ENCODE data around the gene RETREG1. TPM values are rescaled to one million over a fixed set of nuclear protein-coding genes. Genes with fewer than 3 reads are reported as not detected.

Gene RETREG1
- total RNA-seq, 1 experiment from 2014 or later: 5.1 TPM

DNA sequence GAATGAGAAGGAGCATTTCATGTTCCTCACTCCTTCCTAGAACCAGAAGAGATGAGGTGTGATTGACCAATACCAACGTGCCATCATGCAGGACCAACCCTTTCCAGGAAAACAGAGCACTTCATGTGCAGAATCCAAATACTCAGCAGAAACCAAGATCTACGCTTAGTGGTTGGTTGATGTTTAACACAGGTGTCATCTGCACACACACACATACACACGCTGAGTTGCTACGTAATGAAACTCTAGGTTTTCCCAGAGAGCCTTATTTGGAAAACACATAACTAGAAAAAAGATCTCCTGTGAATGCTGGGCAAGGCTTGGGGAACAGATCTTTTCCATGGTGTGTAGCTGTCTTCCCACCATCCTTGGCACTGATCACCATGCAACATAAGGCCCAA, 130.1 kb downstream of the RETREG1 start:
- Histone ChIP-seq H3K9me3 (ENCODE audit: low read depth, low read length, poor library complexity, severe bottlenecking) (no peaks in the 10 kb centered on the region), H3K4me3 (ENCODE audit: low read depth, low read length, poor library complexity, severe bottlenecking) (no peak overlapping the region), H3K36me3 (ENCODE audit: insufficient read depth, low read length, poor library complexity, severe bottlenecking) (no peaks in the 10 kb centered on the region), H3K27me3 (replicated peaks; ENCODE audit: insufficient read depth, low read depth, low read length, poor library complexity) (no peaks in the 10 kb centered on the region), H3K4me1 (ENCODE audit: insufficient read depth, low read length, poor library complexity, severe bottlenecking) (peaks cover 4% of the 10 kb centered on the region), H3K27ac (ENCODE audit: low read depth, low read length, poor library complexity, severe bottlenecking) (no peak overlapping the region)
- no peak for TF ChIP-seq EZH2 (IDR thresholded peaks at IDR 0.05; ENCODE audit: borderline replicate concordance, low read depth, low read length, poor library complexity, severe bottlenecking)
- TF ChIP-seq, protein P1, sequence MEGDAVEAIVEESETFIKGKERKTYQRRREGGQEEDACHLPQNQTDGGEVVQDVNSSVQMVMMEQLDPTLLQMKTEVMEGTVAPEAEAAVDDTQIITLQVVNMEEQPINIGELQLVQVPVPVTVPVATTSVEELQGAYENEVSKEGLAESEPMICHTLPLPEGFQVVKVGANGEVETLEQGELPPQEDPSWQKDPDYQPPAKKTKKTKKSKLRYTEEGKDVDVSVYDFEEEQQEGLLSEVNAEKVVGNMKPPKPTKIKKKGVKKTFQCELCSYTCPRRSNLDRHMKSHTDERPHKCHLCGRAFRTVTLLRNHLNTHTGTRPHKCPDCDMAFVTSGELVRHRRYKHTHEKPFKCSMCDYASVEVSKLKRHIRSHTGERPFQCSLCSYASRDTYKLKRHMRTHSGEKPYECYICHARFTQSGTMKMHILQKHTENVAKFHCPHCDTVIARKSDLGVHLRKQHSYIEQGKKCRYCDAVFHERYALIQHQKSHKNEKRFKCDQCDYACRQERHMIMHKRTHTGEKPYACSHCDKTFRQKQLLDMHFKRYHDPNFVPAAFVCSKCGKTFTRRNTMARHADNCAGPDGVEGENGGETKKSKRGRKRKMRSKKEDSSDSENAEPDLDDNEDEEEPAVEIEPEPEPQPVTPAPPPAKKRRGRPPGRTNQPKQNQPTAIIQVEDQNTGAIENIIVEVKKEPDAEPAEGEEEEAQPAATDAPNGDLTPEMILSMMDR (conservative IDR thresholded peaks at IDR 0.05; ENCODE audit: low read depth, low read length): no peak
- DNase-seq (ENCODE audit: low spot score): no peak
- intact Hi-C loops (cut with micrococcal nuclease; ENCODE audit: unreplicated experiment): loop anchor here (5.0 to 10.0 kb wide), 2 partner anchors 191 to 298 kb away; no protein-coding TSS in a partner anchor
- POLR2A ChIA-PET (ENCODE audit: low non-redundant PET): no interaction called here
- BruUV-seq (replicated peaks): no TSS peak
- CTCF ChIA-PET: no interaction called here

DNA sequence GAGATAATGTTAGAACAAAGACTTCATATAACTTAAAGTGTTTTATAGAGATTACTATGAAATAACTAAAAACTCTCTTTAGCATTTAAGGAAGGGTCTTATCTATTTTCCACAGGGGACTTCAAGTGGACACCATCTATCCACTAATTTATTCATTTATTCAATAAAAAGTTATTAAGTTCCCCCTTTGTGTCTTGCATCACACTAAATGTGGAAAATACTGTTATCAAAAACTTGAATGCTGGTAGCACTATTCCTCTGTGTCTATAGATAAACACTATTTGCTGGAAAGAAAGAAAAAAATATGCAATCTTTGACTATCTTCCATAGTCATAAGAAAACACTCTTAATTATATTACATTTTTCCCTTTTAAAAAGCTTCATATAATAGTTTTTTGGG, 131.1 kb downstream of the RETREG1 start:
- no peak for DNase-seq (ENCODE audit: low spot score)
- Histone ChIP-seq H3K9me3 (ENCODE audit: low read depth, low read length, poor library complexity, severe bottlenecking) (no peaks in the 10 kb centered on the region), H3K36me3 (ENCODE audit: insufficient read depth, low read length, poor library complexity, severe bottlenecking) (no peaks in the 10 kb centered on the region), H3K27ac (ENCODE audit: low read depth, low read length, poor library complexity, severe bottlenecking) (no peak overlapping the region), H3K4me1 (ENCODE audit: insufficient read depth, low read length, poor library complexity, severe bottlenecking) (peaks cover 4% of the 10 kb centered on the region), H3K27me3 (replicated peaks; ENCODE audit: insufficient read depth, low read depth, low read length, poor library complexity) (no peaks in the 10 kb centered on the region), H3K4me3 (ENCODE audit: low read depth, low read length, poor library complexity, severe bottlenecking) (no peak overlapping the region)
- no TSS peak for BruUV-seq (replicated peaks)
- TF ChIP-seq, protein P1 (conservative IDR thresholded peaks at IDR 0.05; ENCODE audit: low read depth, low read length): no peak
- TF ChIP-seq EZH2 (IDR thresholded peaks at IDR 0.05; ENCODE audit: borderline replicate concordance, low read depth, low read length, poor library complexity, severe bottlenecking): no peak
- POLR2A ChIA-PET (ENCODE audit: low non-redundant PET): no interaction called here
- CTCF ChIA-PET: no interaction called here
- intact Hi-C loops (cut with micrococcal nuclease; ENCODE audit: unreplicated experiment): loop anchor here (5.0 to 10.0 kb wide), 2 partner anchors 192 to 299 kb away; no protein-coding TSS in a partner anchor

DNA sequence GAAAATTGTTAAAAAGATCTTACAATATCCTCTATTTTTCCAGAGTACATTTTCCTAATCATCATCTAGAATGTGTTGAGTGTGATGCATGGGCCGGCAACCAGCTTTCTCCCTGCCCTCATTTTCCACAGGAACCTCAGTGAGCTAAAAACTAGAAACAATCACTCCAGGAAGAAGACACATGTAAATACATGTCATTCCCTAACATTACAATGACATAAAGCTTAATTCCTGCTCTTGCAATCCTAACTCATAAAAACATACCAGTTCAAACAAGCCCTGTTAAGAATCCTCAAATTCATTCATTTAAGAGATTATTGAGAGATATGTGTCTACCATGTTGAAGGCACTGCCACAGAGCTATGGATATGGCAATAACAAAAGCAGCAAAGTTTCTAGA, 132.7 kb downstream of the RETREG1 start:
- H3K36me3 ChIP-seq (ENCODE audit: insufficient read depth, low read length, poor library complexity, severe bottlenecking): no peaks in the 10 kb centered on the region
- H3K4me3 ChIP-seq (ENCODE audit: low read depth, low read length, poor library complexity, severe bottlenecking): no peak overlapping the region
- TF ChIP-seq, protein P1 (conservative IDR thresholded peaks at IDR 0.05; ENCODE audit: low read depth, low read length): no peak
- TF ChIP-seq EZH2 (IDR thresholded peaks at IDR 0.05; ENCODE audit: borderline replicate concordance, low read depth, low read length, poor library complexity, severe bottlenecking): no peak
- H3K4me1 ChIP-seq (ENCODE audit: insufficient read depth, low read length, poor library complexity, severe bottlenecking): no peaks in the 10 kb centered on the region
- H3K27me3 ChIP-seq (replicated peaks; ENCODE audit: insufficient read depth, low read depth, low read length, poor library complexity): no peaks in the 10 kb centered on the region
- ChIA-PET POLR2A (ENCODE audit: low non-redundant PET) (no interaction called here), CTCF (no interaction called here)
- DNase-seq (ENCODE audit: low spot score): no peak
- intact Hi-C loops (cut with micrococcal nuclease; ENCODE audit: unreplicated experiment): loop anchor here (10.0 kb wide), 1 partner anchor 301 kb away; no protein-coding TSS in a partner anchor
- H3K9me3 ChIP-seq (ENCODE audit: low read depth, low read length, poor library complexity, severe bottlenecking): no peaks in the 10 kb centered on the region
- H3K27ac ChIP-seq (ENCODE audit: low read depth, low read length, poor library complexity, severe bottlenecking): no peak overlapping the region
- BruUV-seq (replicated peaks): no TSS peak
